GM18499 (cell line): Measurements from ENCODE around the gene DVL2.
A peak's percentile ranks its signal among the peaks of the same experiment; 100 is the strongest.
"Not testable (repeated sequence)": the region's sequence is repeated elsewhere in the genome, so short reads cannot be mapped to it uniquely, and the experiment has no call there.

ENCODE experiments used
- ATAC-seq: cut with Tn5 transposase; IDR thresholded peaks from one replicate; pipeline ENCODE4 v1.9.1; 2021; ENCODE audit warnings: moderate number of reproducible peaks; ENCODE audit not compliant: insufficient read depth, unreplicated experiment

The DVL2 gene

DNA sequence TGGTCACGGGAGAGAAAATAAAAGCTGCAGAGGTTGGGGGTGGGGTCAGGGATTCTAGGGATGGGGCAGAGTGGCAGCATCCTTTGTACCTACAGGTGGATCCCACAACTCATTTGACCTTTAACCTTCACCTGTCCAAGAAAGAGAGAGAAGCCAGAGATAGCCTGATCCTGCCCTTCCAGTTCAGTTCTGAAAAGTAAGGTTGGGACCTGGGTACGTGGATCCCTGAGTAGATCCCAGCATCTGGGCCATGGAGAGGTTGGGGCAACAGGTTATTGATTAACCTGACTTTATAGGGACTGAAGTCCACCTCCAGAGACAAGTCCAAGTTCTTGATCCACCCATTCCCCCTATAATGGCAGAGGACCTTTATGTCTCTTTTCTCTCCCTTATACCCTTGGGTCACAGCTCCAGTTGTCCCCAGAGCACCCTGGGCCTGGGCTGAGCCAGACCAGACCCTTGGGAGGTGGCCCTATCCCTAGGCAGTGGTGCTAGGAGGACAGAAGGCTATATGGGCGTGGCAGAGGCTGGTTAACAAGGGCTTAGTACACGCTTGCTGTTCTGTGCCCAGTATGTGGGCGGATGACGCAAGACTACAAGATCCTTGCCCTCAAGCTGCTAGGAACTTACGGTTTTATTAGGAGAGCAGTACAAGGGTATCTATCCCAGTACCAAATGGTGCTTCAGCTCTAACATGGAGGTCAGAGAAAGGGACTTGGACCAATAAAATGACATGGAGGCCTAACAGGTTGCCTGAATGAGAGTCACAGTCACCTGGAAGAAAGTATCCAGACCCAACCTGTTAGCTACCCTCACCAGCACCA, 24.6 kb upstream of the DVL2 start:
- no peak for ATAC-seq

DNA sequence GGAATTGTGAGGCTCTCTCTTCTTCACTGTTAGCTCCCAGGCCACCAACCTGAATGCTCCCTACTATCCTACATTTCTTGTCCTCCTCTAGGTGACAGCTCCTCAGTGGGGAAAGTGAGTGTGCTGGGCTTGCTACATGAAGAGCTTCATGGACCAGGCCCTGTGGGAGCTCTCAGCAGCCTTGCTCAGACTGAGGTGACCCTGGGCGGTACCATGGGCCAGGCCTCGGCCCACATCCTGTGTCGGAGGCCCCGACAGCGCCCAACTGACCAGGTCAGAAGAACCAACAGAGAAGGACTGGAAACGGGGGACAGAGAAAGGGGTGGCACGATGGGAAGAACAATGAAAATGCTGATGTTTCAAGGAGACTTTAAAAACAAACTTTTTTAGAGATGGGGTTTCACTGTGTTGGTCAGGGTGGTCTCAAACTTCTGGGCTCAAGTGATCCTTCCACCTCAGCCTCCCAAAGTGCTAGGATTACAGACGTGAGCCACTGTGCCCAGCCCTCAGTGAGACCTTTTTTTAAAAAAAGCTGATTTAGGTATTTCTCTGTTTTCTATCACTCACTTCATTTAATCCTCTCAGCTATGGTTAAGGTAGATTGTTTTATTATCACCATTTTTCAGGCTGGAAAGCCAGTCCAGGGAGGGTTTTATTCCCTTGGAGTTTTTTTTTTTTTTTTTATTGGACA, 22.6 kb upstream of the DVL2 start:
- ATAC-seq: no peak

DNA sequence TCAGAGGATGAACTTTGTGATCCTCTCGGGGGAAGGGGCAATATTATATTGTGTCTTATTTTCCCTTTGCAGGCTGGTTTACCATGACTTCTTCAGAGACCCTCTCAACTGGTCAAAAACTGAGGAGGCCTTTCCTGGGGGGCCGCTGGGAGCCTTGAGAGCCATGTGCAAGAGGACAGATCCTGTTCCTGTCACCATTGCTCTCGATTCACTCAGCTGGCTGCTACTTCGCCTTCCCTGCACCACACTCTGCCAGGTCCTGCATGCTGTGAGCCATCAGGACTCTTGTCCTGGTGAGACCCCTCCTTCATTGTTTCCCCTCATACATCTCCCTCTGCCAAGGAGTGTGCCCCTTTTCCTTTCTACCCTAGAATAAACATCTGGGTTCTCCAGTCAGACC, 20.2 kb upstream of the DVL2 start:
- ATAC-seq: no peak

DNA sequence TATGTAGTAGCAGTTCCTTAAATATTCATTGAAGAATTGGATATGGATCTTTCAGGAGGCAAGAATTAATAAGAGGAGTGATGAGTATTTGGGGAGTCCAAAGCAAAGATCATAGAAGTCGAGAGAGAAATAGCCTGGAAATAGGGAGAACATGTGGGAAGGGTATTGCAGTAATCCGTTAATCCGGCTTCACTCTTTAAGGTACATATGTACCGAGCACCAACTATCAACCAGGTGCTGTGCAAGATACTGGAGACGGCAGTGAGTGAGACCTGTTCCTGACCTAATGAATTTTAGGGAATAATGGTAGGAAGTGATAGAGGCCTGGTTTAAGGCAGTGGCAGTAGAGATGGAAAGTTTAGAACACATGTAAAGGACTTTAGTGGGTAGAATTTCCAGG, 18.8 kb upstream of the DVL2 start:
- ATAC-seq: no peak

DNA sequence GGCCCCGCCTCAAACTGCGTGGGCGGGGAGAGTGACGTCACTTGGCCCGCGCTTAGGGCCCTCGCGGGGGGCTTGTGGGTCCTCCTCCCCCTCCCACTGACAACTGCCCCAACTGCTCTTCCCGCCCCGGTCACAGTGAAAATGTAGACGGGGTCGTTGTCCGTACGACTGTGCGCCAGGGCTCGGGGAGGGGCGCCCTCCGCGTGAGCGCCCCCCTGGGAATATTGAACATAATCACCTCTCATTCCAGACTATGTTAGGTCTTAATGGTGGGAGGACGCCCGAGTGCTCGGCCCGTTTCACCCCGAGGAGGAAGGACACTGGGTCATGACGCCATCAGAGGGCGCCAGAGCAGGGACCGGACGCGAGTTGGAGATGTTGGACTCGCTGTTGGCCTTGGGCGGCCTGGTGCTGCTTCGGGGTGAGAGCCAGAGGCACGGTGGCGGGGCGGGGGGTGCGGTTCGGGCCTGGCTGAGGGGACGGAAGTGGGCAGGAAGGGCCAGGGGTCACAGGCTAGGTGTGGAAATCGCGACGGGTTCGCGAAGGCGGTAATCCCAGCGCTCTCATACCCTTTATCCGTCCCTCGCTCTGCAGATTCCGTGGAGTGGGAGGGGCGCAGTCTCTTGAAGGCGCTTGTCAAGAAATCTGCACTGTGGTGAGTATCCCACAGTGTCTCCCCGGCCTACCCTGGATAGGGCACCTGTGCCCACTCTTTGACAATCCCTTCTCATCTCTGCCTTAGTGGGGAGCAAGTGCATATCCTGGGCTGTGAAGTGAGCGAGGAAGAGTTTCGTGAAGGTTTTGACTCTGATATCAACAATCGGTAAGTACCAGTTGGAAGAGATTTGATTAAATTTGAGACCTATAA, 18.1 kb upstream of the DVL2 start, which contains the start of gene ELP5:
ELP5 (plus strand) TSS at position 40 of the 868 bp plus-strand sequence; CDS start at position 376, 336 bp downstream.
- ATAC-seq: peak; percentile 32

DNA sequence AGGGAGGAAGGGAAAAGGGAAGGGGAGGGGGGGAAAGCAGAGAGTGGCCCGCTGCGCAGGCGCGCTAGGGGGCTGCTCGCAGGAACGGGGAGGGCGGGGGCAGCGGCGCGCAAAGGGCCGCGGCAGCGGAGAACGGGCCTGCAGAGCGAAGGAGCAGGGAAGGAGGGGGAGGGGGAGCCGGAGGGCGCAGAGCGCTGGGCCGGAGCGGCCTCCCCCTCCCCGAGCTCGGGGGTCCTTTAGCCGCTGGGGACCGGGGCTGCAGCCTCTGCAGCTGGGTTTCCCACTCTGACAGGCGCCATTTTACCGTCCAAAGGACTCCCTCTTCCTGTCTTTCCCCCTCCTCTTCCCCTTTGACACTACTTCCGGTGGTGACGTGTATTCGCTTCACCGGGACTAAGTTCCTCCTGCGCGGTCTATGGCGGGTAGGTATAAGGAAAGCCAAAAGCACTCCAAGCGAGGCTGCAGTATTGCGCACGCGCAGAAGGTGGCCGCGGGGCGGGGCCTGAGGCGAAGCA, 17.4 kb upstream of the DVL2 start, which contains the start of gene CTDNEP1:
CTDNEP1 (minus strand) TSS at position 74 of the 515 bp plus-strand sequence. CDS start 438 bp downstream, outside the sequence.
- ATAC-seq: peak; percentile 77

DNA sequence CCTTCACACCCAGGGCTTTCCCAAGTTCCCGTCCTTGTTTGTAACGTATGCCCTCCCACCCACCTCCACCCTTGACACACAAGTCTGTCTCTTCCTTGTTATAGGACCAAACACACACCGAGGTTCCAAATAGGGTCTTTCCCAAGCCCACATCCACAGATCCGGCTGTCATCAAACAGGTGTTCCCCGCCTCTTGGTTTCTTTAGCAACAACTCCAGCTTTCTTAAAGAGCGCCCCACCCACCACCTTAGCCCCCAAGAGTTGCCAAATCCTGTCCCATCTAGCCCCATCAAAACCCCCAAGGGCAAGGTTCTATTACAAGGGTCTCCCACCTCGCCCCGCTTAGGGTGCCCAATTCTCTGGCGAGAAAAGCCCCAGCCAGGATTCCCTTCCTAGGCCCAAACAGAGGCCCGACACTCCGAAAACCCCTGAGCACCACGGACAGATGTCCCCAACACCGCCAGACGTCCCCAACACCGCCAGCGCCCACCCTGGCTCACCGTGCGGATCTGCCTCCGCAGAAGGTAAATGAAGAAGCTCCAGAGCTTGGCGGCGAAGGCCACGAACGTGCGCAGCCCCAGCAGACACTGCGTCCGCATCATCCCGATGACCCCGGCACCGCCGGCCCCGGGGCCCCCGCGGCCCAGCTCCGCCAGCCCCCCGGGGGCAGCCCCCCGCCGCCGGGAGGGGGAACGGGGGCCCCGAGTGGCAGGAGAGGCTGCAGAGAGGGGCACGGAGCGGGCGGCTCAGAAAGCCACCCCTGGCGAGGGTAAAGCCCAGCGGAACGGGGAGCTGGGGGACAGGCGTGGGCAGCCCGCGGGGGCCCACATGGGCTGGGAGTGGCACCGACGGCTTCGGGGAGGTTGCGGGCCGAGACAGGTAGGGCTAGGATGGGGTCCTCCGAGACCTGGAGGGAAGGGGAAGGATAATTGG, 16.6 kb upstream of the DVL2 start:
- no peak for ATAC-seq

DNA sequence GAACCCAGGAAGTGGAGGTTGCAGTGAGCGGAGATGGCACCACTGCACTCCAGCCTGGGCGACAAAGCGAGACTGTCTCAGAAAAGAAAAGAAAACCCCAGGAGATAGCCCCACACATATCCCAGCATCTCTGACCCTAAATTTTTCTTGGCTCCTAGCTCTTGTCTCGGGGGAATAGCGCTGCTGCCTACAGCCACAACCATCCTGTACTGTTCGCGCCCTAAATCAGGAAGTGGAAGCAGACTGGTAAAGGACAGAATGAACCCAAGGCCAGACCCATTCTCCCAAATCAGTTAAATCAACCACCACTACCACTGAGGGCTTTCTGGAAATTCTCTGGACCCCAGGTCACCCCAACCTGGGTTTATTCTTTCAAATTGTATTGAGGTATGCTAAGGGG, 15.5 kb upstream of the DVL2 start:
- ATAC-seq: no peak

DNA sequence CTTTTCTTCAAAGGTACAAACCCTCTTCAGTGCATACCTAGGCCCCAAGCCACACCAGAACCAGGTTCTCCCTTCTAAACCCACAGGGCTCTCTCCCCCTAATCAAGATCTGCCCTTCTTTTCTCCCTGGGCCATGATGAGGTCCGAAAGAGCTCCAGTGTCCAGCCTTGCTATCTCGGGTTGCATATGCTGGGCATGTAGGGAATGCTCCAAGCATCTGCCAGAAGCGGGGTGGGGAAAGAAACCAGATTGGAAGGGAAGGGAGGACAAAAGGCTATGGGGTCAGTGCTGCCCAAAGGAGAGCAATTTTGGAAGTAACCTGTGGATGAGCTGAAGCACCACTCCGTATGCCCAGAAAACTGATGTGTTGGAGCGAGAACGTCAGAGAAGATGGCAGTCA, 14.9 kb upstream of the DVL2 start:
- ATAC-seq: no peak

DNA sequence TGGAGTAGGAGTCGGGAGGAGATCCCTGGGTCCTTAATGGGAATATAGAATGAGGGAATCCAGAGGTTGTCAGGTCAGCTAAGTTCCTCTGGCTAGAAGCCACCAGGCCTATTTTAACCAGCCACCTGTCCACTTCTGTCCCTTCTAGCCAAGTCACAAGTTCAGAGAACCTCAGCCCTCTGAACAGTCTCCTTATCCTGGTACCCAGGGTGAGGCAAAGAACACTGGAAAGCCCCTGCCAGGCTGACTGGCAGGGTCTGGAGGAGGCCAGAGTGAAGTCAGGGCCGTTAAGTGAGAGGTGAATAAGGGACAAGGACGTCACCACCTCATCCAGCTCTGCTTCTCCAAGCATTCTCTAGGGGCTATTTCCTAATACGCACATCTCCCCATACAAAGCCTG, 14.5 kb upstream of the DVL2 start:
- no peak for ATAC-seq

DNA sequence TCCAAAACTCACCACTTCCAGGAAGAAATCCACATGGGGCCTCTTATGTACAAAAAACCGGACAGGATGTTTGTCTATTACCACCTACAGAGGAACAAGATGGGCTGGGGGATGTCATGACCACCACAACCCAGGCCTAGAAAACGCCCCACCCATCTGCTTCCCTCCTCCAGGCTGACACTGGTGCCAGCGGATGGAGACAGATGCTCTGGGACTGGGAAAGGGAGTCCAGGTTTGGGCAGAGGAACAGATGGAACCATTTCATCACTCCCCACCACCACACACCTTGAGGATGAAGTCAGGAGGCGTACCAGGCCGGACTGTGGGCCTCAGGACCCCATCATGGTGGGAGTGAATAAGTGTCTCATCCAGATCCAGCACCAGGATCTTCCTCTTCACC, 12.5 kb upstream of the DVL2 start:
- ATAC-seq: no peak

DNA sequence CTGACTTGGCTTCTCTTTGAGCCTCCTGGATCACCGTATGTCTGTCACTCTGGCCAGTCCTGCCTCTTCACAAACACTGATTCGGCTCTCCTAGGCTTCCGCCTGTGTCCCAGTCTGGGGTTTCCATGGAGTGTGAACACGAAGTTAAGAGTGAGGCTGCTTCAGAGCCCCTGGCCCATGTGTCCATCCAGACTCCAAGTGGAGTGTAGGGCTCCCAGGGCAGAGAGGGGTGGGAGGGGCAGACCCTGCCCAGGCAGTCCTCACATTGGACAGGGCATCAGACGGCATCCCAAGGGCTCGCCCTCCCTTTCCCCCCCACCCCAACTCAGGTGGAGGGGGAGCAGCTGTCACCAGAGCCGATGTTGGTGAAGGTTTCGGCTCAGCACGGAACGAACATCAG, 9.5 kb upstream of the DVL2 start:
- ATAC-seq: not testable (repeated sequence)

DNA sequence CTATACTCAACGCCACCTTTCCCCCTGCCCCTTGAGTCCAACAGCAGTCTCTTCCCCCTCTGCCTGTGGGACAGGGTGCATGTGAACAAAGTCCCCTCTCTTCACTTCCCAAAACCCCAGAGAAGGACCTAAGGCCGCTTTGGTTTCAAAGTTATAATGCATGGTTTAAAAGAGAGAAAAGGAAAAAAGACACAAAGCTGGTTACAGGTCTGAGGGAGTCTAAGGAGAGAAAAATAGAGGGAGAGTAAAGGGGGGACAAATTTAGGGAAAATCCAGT, 9.1 kb upstream of the DVL2 start:
- no peak for ATAC-seq

DNA sequence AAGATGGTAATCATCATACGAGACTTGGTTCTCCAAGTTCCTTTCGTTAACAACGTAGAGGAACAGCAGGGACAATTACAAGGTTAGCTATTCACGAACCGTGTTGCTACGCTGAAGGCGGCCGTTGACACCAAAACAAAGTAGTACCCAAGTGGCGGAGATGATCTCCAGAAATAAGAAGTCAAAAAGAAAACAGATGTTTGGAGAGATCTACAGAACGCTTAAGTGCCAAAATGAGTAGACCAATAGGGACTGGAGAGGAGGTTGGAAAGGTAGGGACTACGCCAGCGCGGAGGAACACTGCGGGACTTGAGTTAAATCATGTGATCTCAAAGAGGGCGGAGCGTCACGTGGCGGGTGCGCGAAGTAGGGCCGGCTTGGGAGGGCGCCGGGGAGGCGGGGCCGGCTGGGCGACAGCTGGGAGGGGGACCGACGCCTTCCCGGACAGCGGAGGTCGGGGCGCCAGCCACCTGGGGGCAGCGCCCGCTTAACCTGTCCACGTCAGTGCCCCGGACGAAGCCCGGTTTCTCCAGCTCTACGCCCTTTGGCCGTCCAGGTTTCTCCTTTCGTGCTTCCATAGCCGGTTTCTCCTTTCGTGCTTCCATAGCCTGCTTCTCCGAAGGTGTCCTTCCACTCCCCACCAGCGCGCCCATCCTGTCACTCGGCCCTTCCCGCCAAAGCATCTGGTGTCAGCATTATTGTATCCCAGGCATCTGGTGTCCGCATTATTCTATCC, 8.6 kb upstream of the DVL2 start:
- ATAC-seq: no peak

DNA sequence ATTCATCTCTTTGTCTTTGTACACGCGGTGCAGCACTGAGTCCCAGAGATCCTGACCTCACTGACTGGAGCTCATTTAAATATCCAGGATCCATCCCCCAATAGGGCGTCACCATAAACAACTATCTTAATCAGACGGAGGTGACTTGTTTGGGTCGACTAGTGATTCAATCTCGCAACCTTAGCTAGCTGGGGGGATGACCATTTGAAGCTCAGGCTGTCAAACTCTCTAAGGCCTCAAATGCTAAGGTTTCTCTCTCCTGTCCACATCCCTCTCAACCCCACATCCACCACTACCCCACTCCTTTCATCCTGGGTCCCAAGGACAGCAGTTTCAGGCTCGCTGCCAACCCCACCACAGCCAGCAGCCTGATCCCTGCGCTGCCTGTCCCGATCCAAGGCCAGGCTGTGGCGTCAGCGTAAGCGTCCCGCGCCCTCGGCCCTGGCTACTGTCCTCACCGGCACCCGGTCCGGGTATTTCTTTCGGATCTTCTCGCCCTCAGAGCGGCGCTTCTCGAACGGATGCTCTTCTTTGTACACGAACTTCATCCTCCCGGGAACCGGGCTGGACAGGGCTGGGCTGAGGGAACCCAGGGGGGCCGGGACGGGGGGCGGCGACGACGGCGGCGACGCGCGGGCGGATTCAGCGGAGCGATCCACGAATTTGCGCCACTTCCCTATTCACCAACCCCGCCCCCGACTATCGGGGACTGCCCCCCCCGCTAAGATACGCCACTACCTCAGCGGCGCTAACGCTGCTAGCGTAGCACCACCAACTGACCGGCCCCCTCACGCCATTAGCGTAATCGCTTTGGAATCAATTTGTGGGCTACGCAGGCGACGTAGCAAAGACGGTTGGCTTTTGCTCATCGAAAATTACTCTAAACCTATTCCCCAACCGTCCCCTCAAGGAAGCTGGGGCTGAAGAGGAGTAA, 7.7 kb upstream of the DVL2 start, which contains the start of gene GABARAP:
GABARAP (minus strand) TSS at position 667 of the 934 bp plus-strand sequence; CDS start at position 548, 119 bp downstream.
- ATAC-seq: no peak

DNA sequence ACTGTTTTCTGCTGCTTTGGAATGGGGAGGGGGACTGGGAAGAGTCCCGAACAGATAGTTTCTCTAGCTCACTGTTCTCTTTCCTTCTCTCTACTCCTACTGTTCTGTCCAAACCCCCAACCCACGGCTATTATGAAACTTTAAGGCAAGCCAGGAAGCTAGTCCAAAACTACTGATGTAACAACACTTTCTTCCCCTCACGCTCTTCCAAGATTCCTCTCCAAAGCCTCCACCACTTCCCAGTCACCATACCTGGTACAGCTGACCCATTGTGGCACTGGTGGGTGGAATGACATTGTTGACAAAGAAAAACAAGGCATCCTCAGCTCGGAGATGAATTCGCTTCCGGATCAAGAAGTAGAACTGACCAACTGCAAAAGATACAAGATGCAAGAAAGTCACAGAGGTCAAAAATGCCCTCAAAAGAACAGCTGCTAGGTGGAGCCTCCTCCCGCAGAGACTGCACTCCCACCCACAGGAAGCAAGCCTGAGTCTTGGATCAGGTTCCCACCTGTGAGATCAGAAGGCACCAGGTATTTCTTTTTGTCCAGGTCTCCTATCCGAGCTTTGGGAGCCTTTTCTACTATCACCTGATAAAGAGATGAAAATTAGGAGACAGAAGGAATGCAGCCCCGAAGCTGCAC, 6.9 kb upstream of the DVL2 start:
- no peak for ATAC-seq

DNA sequence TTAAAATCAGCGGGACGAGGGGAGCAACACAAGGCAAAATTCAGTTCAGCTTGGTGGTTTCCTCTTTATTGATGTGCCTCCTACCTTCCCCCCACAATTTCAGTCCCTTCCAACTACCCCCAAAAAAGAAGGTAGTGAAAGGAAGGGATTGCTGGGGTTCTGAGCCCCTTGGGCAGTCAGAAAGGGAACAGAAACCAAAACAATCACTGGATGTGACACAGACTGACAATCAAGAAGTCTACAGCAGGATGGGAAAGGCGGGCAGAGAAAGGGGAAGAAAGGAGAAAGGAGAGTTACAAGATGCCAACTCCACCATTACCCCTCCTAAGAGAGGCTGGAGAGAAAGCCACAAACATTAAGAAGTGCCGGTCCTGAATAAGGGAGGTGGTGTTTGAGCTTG, 6.1 kb upstream of the DVL2 start:
- ATAC-seq: no peak
